BLaER1 (cell line): Measurements from ENCODE around the gene IL18.

ENCODE experiments used
- H3K27ac ChIP-seq: shearing (Covaris generic); formaldehyde crosslinking; 2 replicates; pipeline ENCODE4 v1.8.1; 2022
- H3K27me3 ChIP-seq: shearing (Covaris generic); formaldehyde crosslinking; 2 replicates; pipeline ENCODE4 v1.8.1; 2022
- H3K36me3 ChIP-seq: shearing (Covaris generic); formaldehyde crosslinking; 2 replicates; pipeline ENCODE4 v1.8.1; 2022
- H3K4me1 ChIP-seq: shearing (Covaris generic); formaldehyde crosslinking; 2 replicates; pipeline ENCODE4 v1.8.1; 2022
- H3K4me2 ChIP-seq: shearing (Covaris generic); formaldehyde crosslinking; 2 replicates; pipeline ENCODE4 v1.8.1; 2022
- H3K4me3 ChIP-seq: shearing (Covaris generic); formaldehyde crosslinking; 2 replicates; pipeline ENCODE4 v1.8.1; 2022
- H3K9ac ChIP-seq: shearing (Covaris generic); formaldehyde crosslinking; 2 replicates; pipeline ENCODE4 v1.8.1; 2022
- H3K9me3 ChIP-seq: shearing (Covaris generic); formaldehyde crosslinking; 2 replicates; pipeline ENCODE4 v1.8.1; 2022
- H4K20me1 ChIP-seq: shearing (Covaris generic); formaldehyde crosslinking; 2 replicates; pipeline ENCODE4 v1.8.1; 2022
- Cebpa-rat ChIP-seq: shearing (Covaris generic); IDR thresholded peaks from 2 replicates; pipeline ENCODE4 v1.8.1; 2022

IL18 gene

DNA sequence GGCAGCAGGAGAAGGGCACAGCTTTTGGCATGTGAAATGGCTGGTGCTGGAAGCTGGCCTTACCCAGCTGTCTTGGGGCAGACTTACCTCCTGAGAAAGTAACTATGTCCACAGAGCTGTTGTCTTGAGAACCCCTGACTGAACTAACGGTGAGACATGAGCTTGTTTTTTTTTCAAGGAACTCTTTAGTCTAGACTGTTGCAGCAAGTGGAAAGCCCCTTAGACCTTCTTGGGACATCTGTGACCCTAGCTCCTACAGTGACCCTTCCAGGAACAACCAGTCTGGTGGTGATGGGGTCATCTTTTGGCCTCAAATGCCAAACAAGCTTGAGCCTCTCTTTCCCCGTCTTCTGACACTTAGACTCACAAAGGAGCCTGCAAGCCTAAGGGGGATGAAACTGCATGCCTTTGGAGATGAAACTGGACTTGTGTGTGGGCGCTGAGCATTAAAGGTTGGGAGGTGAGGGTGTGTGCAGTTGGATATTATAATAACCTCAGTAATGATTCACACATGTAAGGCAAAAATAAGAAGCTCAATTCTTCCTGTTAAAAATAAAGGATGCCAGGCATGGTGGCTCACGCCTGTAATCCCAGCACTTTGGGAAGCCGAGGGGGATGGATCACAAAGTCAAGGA lies 41.8 kb downstream of the IL18 start:
- no peak for TF ChIP-seq Cebpa-rat
- no peak overlapping the region for H3K4me2 ChIP-seq
- H3K9me3 ChIP-seq, result no peaks in the 10 kb centered on the region
- no peak overlapping the region for H3K27ac ChIP-seq
- H3K9ac ChIP-seq, result no peak overlapping the region
- H3K36me3 ChIP-seq, result peaks cover 7% of the 10 kb centered on the region
- H3K4me3 ChIP-seq, result no peak overlapping the region
- H3K27me3 ChIP-seq, result no peaks in the 10 kb centered on the region
- H3K4me1 ChIP-seq, result no peaks in the 10 kb centered on the region
- H4K20me1 ChIP-seq, result no peaks in the 10 kb centered on the region

DNA sequence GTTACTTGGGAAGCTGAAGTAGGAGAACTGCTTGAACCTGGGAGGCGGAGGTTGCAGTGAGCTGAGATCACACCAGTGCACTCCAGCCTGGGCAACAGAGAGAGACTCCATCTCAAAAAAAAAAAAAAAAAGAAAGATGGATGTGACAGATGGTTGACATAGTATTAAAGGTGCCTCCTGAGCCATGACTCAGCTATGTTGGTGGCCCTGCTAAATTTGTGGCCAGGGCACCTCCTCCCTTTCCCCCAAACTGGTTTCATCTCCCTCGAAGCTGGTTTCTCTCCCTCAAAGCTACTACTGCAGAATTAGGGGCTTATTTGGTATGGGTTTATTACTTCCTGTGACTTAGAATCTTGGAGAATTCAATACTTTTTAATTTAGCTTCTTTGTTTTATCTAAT lies 45.7 kb downstream of the IL18 start:
- Histone ChIP-seq H3K9ac (no peak overlapping the region), H3K4me3 (no peak overlapping the region), H3K36me3 (peaks cover 7% of the 10 kb centered on the region), H3K27me3 (no peaks in the 10 kb centered on the region), H3K27ac (no peak overlapping the region), H4K20me1 (no peaks in the 10 kb centered on the region), H3K4me2 (no peak overlapping the region), H3K4me1 (peaks cover 5% of the 10 kb centered on the region; the same call in 1 of the 2 replicates), H3K9me3 (no peaks in the 10 kb centered on the region)
- no peak for TF ChIP-seq Cebpa-rat

DNA sequence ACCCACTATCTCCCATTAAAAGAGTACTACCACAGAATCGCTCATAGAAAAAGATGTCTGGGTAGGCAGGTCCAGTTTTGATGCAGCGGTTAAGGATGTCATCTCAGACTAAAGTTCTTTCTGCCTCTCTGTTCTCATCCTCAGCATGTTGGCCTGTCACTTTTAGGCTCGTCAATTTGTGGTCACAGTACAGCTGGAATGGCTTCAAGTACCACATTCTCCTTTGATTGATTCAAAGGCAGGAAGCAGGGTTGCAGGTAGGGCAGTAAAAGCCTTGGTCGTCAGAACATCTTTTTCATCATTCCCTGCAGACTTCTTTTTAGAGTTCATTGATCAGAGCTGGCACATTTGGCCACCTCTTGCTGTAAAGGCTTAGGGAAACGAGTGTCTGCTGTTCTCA lies 48.5 kb downstream of the IL18 start:
- H3K36me3 ChIP-seq, result peaks cover 7% of the 10 kb centered on the region
- H3K9me3 ChIP-seq, result no peaks in the 10 kb centered on the region
- H3K27me3 ChIP-seq, result no peaks in the 10 kb centered on the region
- TF ChIP-seq Cebpa-rat, result no peak
- H3K4me2 ChIP-seq, result no peak overlapping the region
- H3K9ac ChIP-seq, result no peak overlapping the region
- H4K20me1 ChIP-seq, result no peaks in the 10 kb centered on the region
- H3K4me1 ChIP-seq, result peaks cover 5% of the 10 kb centered on the region; the same call in 1 of the 2 replicates
- no peak overlapping the region for H3K4me3 ChIP-seq
- no peak overlapping the region for H3K27ac ChIP-seq

DNA sequence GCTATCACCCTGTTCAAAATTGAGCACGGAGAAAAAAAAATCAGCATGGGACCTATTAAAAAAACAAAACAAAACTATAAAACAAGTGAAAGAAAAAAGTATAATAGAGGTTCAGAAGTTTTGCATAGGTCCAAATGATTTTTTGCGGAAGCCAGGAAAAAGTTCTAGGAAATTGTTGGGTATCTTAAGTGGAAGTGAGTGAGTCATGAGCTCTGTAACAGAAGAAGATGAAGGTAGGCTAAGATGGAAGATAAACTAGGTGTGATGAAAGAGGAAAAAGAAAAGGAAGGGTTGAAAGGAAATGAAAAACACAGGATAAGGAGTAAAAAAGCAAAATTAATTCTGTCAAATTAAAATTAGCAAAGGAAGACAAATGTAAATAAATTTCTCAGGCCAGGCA lies 49.4 kb downstream of the IL18 start:
- Histone ChIP-seq H3K4me2 (no peak overlapping the region), H3K36me3 (peaks cover 4% of the 10 kb centered on the region), H3K9me3 (no peaks in the 10 kb centered on the region), H3K4me3 (no peak overlapping the region), H3K27ac (no peak overlapping the region), H3K9ac (no peak overlapping the region), H4K20me1 (no peaks in the 10 kb centered on the region), H3K4me1 (peaks cover 5% of the 10 kb centered on the region; the same call in 1 of the 2 replicates), H3K27me3 (no peaks in the 10 kb centered on the region)
- no peak for TF ChIP-seq Cebpa-rat

DNA sequence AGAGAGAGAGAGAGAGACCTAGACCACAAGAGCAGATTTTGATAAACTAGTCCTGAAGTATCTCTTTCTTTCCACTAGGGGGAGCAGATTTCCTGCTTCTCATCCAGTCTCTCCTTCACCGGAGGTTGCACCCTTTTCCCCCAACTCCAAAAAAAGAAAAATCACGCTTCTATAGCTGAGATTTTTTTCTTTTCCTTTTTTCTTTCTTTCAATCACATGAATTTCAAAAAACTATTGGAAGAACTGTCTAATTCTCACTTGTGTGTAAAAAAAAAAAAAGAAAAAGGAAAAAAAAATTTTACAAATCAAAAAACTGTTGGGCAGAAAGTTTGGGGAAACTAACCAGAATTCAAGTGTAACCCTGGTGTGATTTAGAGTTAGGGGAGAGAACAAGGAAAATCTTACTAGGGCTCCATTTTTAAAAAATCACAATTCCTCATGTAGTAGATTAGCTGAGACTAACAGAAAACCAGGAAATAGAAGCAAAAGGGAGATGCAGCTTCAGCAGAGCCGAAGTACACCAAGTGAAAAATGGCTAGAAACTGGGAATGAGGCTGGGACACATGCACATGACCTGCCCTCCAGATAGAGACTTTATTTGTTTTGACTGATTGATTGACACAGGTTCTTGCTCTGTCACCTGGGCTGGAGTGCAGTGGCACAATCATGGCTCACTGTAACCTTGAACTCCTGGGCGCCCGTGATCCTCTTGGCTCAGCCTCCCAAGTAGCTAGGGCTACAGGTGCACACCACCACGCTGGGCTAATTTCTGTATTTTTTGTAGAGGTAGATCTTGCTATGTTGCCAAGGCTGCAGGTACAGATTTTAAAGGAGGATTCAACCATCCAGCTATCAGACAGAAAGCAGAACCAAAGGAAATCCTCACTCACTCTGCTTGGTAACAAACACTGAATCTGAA lies 50.1 kb downstream of the IL18 start:
- no peak for TF ChIP-seq Cebpa-rat
- H3K9ac ChIP-seq, result no peak overlapping the region
- no peaks in the 10 kb centered on the region for H3K27me3 ChIP-seq
- no peaks in the 10 kb centered on the region for H3K36me3 ChIP-seq
- H3K27ac ChIP-seq, result no peak overlapping the region
- no peaks in the 10 kb centered on the region for H4K20me1 ChIP-seq
- peaks cover 5% of the 10 kb centered on the region; the same call in 1 of the 2 replicates for H3K4me1 ChIP-seq
- no peaks in the 10 kb centered on the region for H3K9me3 ChIP-seq
- no peak overlapping the region for H3K4me2 ChIP-seq
- no peak overlapping the region for H3K4me3 ChIP-seq

DNA sequence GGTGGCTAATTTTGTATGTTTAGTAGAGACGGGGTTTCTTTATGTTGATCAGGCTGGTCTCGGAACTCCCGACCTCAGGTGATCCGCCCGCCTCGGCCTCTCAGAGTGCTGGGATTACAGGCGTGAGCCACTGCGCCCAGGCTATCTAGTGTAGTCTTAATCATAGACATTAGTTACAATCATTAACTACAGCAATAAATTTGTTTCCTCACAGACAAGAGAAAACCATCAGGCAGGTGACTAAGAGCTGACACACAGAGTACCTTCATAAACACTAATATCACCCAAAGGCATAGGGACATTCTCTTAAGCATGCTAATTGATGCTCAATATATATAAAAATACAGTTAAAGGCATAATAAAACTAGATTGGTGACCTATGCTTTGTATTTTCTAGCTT lies 57.8 kb downstream of the IL18 start:
- no peak overlapping the region for H3K27ac ChIP-seq
- H3K4me3 ChIP-seq, result no peak overlapping the region
- no peaks in the 10 kb centered on the region; the same call in 1 of the 2 replicates for H3K36me3 ChIP-seq
- no peak overlapping the region for H3K4me2 ChIP-seq
- no peaks in the 10 kb centered on the region for H4K20me1 ChIP-seq
- H3K4me1 ChIP-seq, result no peaks in the 10 kb centered on the region
- no peak overlapping the region for H3K9ac ChIP-seq
- no peak for TF ChIP-seq Cebpa-rat
- H3K9me3 ChIP-seq, result no peaks in the 10 kb centered on the region
- H3K27me3 ChIP-seq, result no peaks in the 10 kb centered on the region

DNA sequence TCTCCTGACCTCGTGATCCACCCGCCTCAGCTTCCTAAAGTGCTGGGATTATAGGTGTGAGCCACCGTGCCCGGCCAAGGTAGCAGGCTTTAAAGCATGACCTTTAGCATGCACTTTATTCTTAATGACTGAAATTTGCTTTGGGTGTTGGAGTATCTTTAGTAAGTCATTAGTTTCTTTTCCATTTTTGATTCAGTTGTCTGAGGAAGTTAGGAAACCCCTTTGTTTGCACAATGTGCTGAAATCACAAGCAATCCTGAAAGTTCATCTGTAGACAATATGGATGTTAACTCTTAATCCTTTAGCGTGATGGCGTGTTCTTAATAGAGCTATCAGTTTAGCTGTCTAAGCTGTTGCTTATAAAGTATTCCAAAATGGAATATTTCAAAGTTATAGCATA lies 60.4 kb downstream of the IL18 start:
- no peaks in the 10 kb centered on the region for H4K20me1 ChIP-seq

DNA sequence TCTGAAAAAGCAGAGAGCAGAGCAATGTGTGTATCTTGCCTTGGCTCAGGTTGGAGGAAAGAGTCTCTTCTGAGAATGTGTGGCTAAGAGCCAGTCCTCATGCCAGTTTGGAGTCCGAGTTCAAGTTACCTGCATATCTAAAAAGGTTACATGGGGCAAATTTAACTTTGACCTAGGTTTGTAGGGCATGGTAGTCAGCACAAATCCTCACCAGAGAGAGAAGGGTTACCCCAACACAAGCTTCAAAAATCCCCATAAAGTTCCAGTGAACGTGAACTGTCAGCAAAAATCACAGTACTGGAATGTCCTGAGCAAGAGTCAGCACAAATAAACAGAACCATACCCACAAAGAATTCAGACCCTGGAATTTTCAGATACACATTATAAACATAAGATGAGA lies 63.4 kb downstream of the IL18 start:
- Histone ChIP-seq H3K9me3 (no peaks in the 10 kb centered on the region), H3K4me1 (no peaks in the 10 kb centered on the region), H3K9ac (no peak overlapping the region), H3K36me3 (peaks cover 28% of the 10 kb centered on the region), H3K27ac (no peak overlapping the region), H3K4me2 (no peak overlapping the region), H3K4me3 (no peak overlapping the region), H4K20me1 (no peaks in the 10 kb centered on the region), H3K27me3 (no peaks in the 10 kb centered on the region)
- TF ChIP-seq Cebpa-rat, result no peak

More for the DNA sequence above, 60.4 kb downstream of the IL18 start:
- Histone ChIP-seq H3K4me2 (no peak overlapping the region), H3K4me3 (no peak overlapping the region), H3K36me3 (no peaks in the 10 kb centered on the region; the same call in 1 of the 2 replicates), H3K27ac (no peak overlapping the region), H3K9ac (no peak overlapping the region), H3K27me3 (no peaks in the 10 kb centered on the region), H3K4me1 (no peaks in the 10 kb centered on the region), H3K9me3 (no peaks in the 10 kb centered on the region)
- no peak for TF ChIP-seq Cebpa-rat

DNA sequence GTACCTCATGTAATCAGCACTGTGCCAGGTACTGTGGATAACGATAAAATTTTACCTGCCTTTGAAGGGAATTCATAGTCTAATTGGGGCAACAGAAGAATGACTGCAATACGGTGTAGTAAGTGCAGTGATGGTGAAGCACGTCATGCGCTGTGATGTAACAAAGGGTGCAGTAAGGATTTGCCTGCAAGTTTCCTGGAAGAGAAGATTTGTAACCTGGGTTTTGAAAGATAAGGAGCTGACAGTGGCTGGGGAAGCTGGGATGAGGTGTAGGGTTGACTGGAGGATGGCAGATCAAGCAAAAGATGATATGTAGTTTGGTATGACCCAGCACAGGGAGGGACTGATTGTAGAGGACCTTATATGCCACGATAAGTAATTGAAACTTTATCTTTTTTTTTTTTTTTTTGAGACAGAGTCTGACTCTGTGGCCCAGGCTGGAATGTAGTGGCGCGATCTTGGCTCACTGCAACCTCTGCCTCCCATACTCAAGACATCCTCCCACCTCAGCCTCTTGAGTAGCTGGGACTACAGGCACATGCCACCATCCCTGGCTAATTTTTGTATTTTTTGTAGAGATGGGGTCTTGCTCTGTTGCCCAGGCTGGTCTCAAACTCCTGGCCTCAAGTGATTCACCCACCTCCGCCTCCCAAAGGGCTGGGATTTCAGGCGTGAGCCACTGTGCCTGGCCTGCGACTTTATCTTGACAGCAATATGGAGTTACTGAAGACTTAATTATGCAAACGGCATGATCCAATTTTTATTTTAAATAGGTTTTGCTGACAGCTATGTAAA lies 66.0 kb downstream of the IL18 start:
- H3K9me3 ChIP-seq, result no peaks in the 10 kb centered on the region
- H3K27me3 ChIP-seq, result no peaks in the 10 kb centered on the region
- no peak overlapping the region for H3K9ac ChIP-seq
- H3K27ac ChIP-seq, result no peak overlapping the region
- H3K4me2 ChIP-seq, result no peak overlapping the region
- H3K4me1 ChIP-seq, result no peaks in the 10 kb centered on the region
- H3K4me3 ChIP-seq, result no peak overlapping the region
- H4K20me1 ChIP-seq, result no peaks in the 10 kb centered on the region
- H3K36me3 ChIP-seq, result peaks cover 47% of the 10 kb centered on the region
- no peak for TF ChIP-seq Cebpa-rat
